Measurements from ENCODE around the gene SMAD9. TPM values are rescaled to one million over a fixed set of nuclear protein-coding genes. Genes with fewer than 3 reads are reported as not detected.

The SMAD9 gene
- total RNA-seq, 4 donors from 2014 or later: 4.8 to 10.7 (median 6.6) TPM

- no peak for TF ChIP-seq CTCF (IDR thresholded peaks at IDR 0.05; ENCODE audit: low read depth)
Observed at GRCh38 chr13:36834299-36834698, 85.7 kb downstream of the SMAD9 start.

DNA sequence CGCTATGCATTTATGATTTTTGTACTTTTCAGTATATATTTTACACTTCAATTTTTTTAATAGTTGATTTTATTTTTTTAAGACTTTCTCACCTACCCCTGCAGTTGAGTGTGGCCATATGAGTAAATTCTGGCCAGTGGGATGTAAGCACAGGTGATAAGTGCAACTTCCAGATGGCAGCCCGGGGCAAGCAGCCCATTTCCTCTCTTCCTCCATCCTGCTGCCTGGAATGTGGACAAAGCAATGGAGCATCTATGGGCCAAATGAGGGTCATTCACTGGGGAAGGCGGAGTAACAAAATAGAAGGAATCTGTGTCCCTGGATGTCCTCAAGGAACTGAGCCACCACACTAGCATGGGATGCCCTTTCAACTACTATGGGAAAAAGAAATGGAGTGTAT lies 88.7 kb downstream of the SMAD9 start:
- TF ChIP-seq CTCF (IDR thresholded peaks at IDR 0.05; ENCODE audit: low read depth): no peak

- TF ChIP-seq CTCF (IDR thresholded peaks at IDR 0.05; ENCODE audit: low read depth): no peak
Observed at GRCh38 chr13:36829753-36830152, 90.3 kb downstream of the SMAD9 start.

- no peak for TF ChIP-seq CTCF (IDR thresholded peaks at IDR 0.05; ENCODE audit: low read depth)
Observed at GRCh38 chr13:36822785-36823184, 97.3 kb downstream of the SMAD9 start.

- TF ChIP-seq CTCF (IDR thresholded peaks at IDR 0.05; ENCODE audit: low read depth): no peak
Observed at GRCh38 chr13:36820222-36820621, 99.8 kb downstream of the SMAD9 start.

DNA sequence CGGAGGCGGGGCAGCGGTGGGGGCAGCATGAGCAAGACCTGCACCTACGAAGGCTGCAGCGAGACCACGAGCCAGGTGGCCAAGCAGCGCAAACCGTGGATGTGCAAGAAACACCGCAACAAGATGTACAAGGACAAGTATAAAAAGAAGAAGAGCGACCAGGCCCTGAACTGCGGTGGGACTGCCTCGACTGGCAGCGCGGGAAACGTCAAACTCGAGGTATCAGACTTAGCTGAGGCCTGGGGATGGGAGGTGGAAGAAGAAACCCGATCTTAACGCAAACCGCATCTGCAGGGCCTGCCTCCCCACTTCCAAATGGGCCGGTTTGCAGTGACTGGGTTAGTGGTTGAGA lies 100.3 kb downstream of the SMAD9 start:
- no peak for TF ChIP-seq CTCF (IDR thresholded peaks at IDR 0.05; ENCODE audit: low read depth)

DNA sequence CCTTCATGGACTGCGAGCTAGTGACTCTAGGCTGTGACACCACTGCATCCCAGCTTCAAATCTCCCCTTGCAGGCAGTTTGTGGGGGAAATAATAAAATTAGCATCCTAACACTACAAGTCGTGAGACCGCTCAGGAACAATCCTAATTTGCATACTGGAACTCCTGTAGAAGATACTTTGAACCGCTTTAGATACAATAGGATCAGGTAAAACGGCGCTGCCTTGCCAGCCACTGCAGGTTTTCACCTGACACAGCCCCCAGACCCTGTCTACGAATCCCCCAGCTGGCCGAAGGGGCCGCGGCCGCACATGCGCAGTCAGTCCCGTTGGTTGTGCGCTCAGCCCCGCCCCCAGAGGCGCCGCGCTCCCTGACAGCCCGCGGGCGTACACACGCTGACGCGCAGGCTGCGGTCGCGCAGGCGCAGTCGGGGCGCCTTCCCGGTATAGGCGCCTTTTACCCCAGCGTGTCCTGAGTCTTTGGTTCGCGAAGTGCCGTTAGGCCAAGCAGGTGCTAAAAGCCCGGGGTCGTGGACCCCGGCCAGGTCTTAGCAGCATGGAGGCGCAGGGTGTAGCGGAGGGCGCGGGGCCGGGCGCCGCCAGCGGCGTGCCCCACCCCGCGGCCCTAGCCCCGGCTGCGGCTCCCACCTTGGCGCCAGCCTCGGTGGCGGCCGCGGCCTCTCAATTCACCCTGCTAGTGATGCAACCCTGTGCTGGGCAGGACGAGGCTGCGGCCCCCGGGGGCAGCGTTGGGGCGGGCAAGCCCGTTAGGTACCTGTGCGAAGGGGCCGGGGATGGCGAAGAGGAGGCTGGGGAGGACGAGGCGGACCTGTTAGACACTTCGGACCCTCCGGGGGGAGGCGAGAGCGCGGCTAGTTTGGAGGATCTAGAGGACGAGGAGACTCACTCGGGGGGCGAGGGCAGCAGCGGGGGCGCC lies 101.0 kb downstream of the SMAD9 start, which contains the start of gene RFXAP:
TSS of gene RFXAP (plus strand) at position 419 of the 935 bp plus-strand sequence. CDS start at position 555, 136 bp downstream.
- no peak for TF ChIP-seq CTCF (IDR thresholded peaks at IDR 0.05; ENCODE audit: low read depth)

All from subcutaneous adipose tissue (tissue), 4 donors.